Measurements from ENCODE around the gene NTNG2.

NTNG2 gene

GRCh38 chr9:132204883-132205282 lies 43.0 kb downstream of the NTNG2 start:
- Histone ChIP-seq H3F3A (ENCODE audit: insufficient read depth, low read length) (no peaks in the 10 kb centered on the region), H3K4me2 (ENCODE audit: low read length) (no peak overlapping the region), H4K20me1 (ENCODE audit: insufficient read depth, low read length) (no peaks in the 10 kb centered on the region), H3K36me3 (ENCODE audit: insufficient read depth, low read length) (no peaks in the 10 kb centered on the region), H3K9me2 (ENCODE audit: low read depth, low read length) (no peaks in the 10 kb centered on the region), H3K79me2 (ENCODE audit: insufficient read depth, low read length) (no peaks in the 10 kb centered on the region), H3K4me3 (ENCODE audit: low read depth, low read length, poor library complexity, severe bottlenecking) (no peak overlapping the region), H3K9me3 (ENCODE audit: low read length) (no peaks in the 10 kb centered on the region), H3K27ac (ENCODE audit: low read depth, low read length, poor library complexity, severe bottlenecking) (no peak overlapping the region), H3K4me1 (ENCODE audit: insufficient read depth, low read length, severe bottlenecking) (no peaks in the 10 kb centered on the region), H2AFZ (ENCODE audit: low read length) (no peak overlapping the region), H3K9ac (ENCODE audit: low read length) (no peak overlapping the region), H3K27me3 (ENCODE audit: insufficient read depth, low read length) (peaks cover 11% of the 10 kb centered on the region; the same call in 1 of the 2 replicates)
- no peak for TF ChIP-seq CTCF (IDR thresholded peaks at IDR 0.05; ENCODE audit: low read length)

GRCh38 chr9:132207215-132207614 lies 45.4 kb downstream of the NTNG2 start:
- TF ChIP-seq CTCF (IDR thresholded peaks at IDR 0.05; ENCODE audit: low read length), result no peak
- no peak for TF ChIP-seq EZH2 (IDR thresholded peaks at IDR 0.05; ENCODE audit: borderline replicate concordance, low read length)
- H3K27me3 ChIP-seq (ENCODE audit: insufficient read depth, low read length), result peaks cover 14% of the 10 kb centered on the region; the same call in 1 of the 2 replicates
- H4K20me1 ChIP-seq (ENCODE audit: insufficient read depth, low read length), result no peaks in the 10 kb centered on the region
- no peaks in the 10 kb centered on the region for H3K36me3 ChIP-seq (ENCODE audit: insufficient read depth, low read length)
- no peaks in the 10 kb centered on the region for H3K4me1 ChIP-seq (ENCODE audit: insufficient read depth, low read length, severe bottlenecking)
- no peaks in the 10 kb centered on the region for H3F3A ChIP-seq (ENCODE audit: insufficient read depth, low read length)
- H2AFZ ChIP-seq (ENCODE audit: low read length), result no peak overlapping the region
- H3K9me2 ChIP-seq (ENCODE audit: low read depth, low read length), result no peaks in the 10 kb centered on the region
- H3K79me2 ChIP-seq (ENCODE audit: insufficient read depth, low read length), result no peaks in the 10 kb centered on the region
- no peak overlapping the region for H3K27ac ChIP-seq (ENCODE audit: low read depth, low read length, poor library complexity, severe bottlenecking)
- H3K4me3 ChIP-seq (ENCODE audit: low read depth, low read length, poor library complexity, severe bottlenecking), result no peak overlapping the region
- no peak overlapping the region for H3K9ac ChIP-seq (ENCODE audit: low read length)
- no peaks in the 10 kb centered on the region for H3K9me3 ChIP-seq (ENCODE audit: low read length)
- H3K4me2 ChIP-seq (ENCODE audit: low read length), result no peak overlapping the region

GRCh38 chr9:132207839-132208615 lies 46.2 kb downstream of the NTNG2 start:
- H4K20me1 ChIP-seq (ENCODE audit: insufficient read depth, low read length), result no peaks in the 10 kb centered on the region
- no peaks in the 10 kb centered on the region for H3K9me3 ChIP-seq (ENCODE audit: low read length)
- no peak overlapping the region for H3K4me3 ChIP-seq (ENCODE audit: low read depth, low read length, poor library complexity, severe bottlenecking)
- H3K79me2 ChIP-seq (ENCODE audit: insufficient read depth, low read length), result no peaks in the 10 kb centered on the region
- no peaks in the 10 kb centered on the region for H3F3A ChIP-seq (ENCODE audit: insufficient read depth, low read length)
- TF ChIP-seq EZH2 (IDR thresholded peaks at IDR 0.05; ENCODE audit: borderline replicate concordance, low read length) (no peak), CTCF (IDR thresholded peaks at IDR 0.05; ENCODE audit: low read length) (no peak)
- H3K27me3 ChIP-seq (ENCODE audit: insufficient read depth, low read length), result peaks cover 15% of the 10 kb centered on the region; the same call in 1 of the 2 replicates
- H3K9me2 ChIP-seq (ENCODE audit: low read depth, low read length), result no peaks in the 10 kb centered on the region
- H3K9ac ChIP-seq (ENCODE audit: low read length), result no peak overlapping the region
- H2AFZ ChIP-seq (ENCODE audit: low read length), result no peak overlapping the region
- no peak overlapping the region for H3K4me2 ChIP-seq (ENCODE audit: low read length)
- H3K4me1 ChIP-seq (ENCODE audit: insufficient read depth, low read length, severe bottlenecking), result no peaks in the 10 kb centered on the region
- H3K27ac ChIP-seq (ENCODE audit: low read depth, low read length, poor library complexity, severe bottlenecking), result no peak overlapping the region
- no peaks in the 10 kb centered on the region for H3K36me3 ChIP-seq (ENCODE audit: insufficient read depth, low read length)

All from OCI-LY1 (cell line).